Left cardiac atrium (tissue), 4 donors: ENCODE results near the gene STARD5. TPM values are rescaled to one million over a fixed set of nuclear protein-coding genes. Genes with fewer than 3 reads are reported as not detected.
"Not testable (repeated sequence)": the region's sequence is repeated elsewhere in the genome, so short reads cannot be mapped to it uniquely, and the experiment has no call there.

ENCODE experiments used
- ATAC-seq, 2 donors: fragments of 200-7000 bp; cut with Tn5 transposase; one replicate each; pipeline ENCODE4 v1.9.1; 2020; ENCODE audit warnings: mild to moderate bottlenecking in 2 of 2, moderate library complexity in 2 of 2
- DNase-seq: peaks from one replicate; pipeline ENCODE4 v3.0.0-alpha.2; 2020
- intact Hi-C, 2 donors: fragments of 100-400 bp; cut with DNase I; formaldehyde crosslinking; loops; one replicate each; pipeline versions ENCODE4 v1.14.1 to v1.15.1; 2022 to 2023
- long read RNA-seq: library from polyadenylated mRNA; unstranded; transcript quantifications from one replicate; pipeline ENCODE4 v2.0.0, GENCODE V29; 2021
- total RNA-seq, 2 donors: library from RNA; stranded (reverse); fragmentation: NEBNext Ultra II Directional; extraction: Animal tissue kit (Norgen Biotek cat#: 25700); gene quantifications; one replicate each; pipeline ENCODE4 v1.2.1, GENCODE V29; 2021
- donor health status: DM: no; HTN: yes; CAD: no.
- donor health status: DM: no; HTN: yes; CAD: no; lungs with severe emphysema.
- donor health status: DM: yes; HTN: yes; CAD: no.
- donor health status: Dilated cardiomyopathy.

Gene STARD5, protein sequence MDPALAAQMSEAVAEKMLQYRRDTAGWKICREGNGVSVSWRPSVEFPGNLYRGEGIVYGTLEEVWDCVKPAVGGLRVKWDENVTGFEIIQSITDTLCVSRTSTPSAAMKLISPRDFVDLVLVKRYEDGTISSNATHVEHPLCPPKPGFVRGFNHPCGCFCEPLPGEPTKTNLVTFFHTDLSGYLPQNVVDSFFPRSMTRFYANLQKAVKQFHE
- total RNA-seq, result 1 to 10 TPM; 2.0 to 5.7 TPM
- long read RNA-seq, partial matches to known transcripts, result 0 of 1 reads
- long read RNA-seq, other reads (novel, unspliced or antisense), result 0 of 1 reads

DNA sequence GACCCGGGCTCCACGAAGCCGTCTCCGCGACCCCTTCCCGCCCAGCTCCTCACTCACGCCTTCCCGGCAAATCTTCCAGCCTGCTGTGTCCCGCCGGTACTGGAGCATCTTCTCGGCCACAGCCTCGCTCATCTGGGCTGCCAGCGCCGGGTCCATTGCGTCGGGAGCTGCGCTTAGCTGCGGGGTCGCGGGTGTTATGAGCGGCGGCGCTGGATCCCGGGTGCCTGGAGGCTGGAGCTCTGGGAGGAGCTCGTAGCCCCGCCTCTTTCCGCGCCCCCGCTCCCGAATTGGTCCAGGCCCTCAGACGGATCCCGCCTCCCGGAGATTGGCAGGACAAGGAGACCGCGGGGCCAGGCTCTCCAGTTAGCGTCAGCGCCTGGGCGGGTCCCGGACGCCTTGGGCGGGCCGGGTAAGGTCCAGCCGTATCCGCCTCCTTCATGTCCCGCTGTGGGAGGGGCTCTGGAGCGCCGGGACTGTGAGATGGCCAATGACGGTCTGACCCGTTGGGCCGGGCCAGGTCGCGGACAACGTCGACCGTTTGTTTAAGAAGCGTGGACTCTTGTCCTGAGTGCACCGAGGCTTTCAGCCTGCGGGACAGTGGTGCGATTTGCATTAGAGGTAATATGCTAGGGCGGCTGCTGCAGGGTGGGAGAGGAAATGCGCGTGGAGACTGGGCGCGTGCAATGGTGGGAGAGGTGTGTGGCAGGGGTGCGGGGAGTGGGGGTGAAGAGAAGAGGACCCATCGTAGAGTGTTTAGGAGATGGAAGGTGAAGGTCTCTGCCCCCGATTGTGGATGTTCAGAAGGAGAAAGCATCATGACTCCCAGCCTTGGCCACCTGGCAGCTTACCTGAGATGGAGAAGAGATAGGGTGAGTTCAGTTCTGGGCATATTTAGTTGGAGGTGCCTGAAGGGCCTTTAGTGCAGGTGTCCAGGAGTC is at the start of gene STARD5:
TSS of gene STARD5 (minus strand) at position 198 of the 938 bp plus-strand sequence. CDS start at position 156, 42 bp downstream.
- ATAC-seq (peak; percentile 100), DNase-seq (peak; percentile 100)
- intact Hi-C loops, result no loop called here

DNA sequence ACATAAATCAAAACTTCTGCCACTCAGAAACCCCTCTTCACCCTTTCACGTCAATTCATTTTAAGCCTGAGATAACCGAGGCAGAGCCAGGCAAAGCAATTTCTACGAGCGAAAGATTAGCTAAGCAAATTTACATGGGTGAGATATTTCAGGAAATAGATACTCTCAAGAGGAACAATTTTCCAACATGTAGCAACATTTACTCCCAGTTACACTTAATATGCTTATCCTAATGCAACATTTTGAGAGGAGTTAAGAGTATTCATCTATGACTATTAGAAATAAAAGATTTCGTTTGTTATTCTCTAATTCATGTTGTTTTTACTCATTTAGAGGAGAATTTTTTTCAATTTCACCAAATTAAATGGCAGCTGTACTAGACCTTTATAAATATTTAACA is 49.2 kb upstream of the STARD5 start:
- intact Hi-C loops, result no loop called here

DNA sequence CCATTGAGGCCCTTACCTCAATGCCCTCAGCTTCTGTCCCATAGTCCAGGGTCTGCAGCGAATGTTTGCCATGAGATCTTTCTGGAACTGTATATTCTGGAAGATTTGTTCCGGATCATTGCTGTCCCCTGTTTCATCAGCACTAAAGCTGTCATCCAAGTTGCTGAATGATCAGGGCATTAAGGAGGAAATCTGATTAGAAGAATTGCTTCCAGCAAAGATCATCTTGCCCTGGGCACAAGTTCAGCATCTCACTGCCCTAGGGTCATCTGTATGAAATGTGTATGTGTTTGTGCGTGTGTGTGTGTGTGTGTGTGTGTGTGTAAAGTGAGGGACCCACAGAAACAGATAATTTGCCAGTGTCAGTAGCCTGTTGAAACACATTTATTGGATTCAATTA is 48.6 kb upstream of the STARD5 start:
- DNase-seq (no peak), ATAC-seq (no peak)
- intact Hi-C loops, result no loop called here

More for the DNA sequence above, 49.2 kb upstream of the STARD5 start:
- DNase-seq (no peak), ATAC-seq (no peak)

DNA sequence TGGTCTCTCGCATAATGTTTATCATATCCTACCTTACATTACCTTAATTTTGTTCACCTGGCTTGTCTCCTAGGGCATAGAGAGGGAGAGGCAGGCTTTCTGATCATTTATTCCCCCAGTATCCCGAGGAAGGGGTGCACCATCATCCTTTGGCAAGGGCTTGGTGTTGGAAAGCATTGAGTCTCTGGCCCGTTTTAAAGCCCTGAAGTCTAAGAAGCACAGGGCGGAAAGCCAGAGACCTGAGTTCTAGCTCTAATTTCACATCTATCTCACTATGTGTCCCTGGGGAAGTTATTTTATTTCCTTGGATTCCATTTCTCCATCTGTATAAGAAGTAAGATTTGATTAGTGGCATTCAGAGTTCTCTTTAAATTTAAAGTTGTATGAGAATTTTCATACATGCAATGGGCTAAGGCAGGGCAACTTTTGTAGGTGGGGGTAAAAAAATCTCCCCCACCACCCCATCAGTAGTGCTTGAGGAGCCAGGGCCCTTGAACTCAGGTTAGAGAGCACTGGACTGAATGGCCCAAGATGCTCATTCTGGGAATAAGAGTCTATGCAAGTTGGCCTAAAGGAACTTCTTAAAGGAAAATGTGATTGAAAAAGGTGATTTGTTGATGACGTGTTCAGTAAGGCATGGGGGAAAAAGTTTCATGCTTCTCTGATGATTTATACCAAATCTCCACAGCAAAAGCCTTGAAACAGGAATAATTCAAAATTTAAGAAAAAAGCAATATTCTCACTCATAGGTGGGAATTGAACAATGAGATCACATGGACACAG is 40.0 kb upstream of the STARD5 start:
- peak; percentile 34 to 37 for ATAC-seq
- intact Hi-C loops, result no loop called here
- DNase-seq, result no peak

DNA sequence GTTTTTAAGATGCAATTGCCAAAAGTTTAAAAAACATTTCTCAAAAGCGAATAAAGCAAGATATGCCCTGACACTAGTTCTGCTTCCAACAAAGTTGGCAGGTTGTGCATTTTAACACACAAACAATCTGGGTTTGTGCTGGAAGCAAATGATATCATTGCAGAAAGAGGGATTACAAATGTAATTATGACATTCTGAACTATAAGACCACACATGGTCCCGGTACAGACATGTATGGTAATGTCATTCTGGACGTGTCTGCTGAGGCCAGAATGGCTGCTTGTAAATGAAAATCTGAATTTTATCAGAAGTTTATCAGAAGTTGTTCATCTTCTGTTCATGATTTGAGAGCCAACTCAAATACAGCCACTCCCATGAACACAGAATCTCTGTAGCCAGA is 39.3 kb upstream of the STARD5 start:
- DNase-seq, result no peak
- intact Hi-C loops, result no loop called here
- ATAC-seq, result peak in 1 of 2 donors; percentile 48

DNA sequence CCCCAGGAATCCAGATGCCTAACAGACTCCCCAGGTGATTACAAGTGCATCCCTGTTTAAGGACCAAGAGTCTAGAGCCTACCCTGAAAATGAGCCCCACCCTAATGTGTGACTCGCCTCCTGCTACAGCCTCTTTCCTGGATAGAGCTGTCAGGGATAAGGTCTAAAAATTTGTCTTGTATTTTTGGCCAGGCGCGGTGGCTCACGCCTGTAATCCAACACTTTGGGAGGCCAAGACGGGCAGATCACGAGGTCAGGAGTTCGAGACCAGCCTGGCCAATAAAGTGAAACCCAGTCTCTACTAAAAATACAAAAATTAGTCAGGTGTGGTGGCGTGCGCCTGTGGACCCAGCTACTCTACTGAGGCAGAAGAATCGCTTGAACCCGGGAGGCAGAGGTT is 38.8 kb upstream of the STARD5 start:
- ATAC-seq (peak in 1 of 2 donors; percentile 19), DNase-seq (no peak)
- intact Hi-C loops, result no loop called here

DNA sequence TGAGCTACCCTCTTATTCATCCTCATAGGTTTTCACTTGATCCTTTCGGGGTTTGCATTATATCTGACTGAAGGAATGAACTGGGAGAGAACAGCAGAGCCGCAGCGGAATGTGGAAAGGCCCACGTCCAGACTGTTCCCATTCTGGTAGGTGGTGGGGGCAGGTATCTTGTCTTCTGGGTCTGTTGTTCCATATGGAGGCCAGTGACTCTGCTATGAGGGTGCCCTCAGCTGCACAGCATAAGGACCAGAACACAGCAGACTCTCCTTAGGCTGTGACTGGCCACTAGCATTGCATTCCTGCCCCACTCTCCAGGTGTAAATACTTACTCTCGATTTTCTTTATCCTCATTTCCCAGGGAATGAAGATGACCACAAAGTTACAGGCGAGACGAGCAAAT is 38.0 kb upstream of the STARD5 start:
- DNase-seq, result no peak
- ATAC-seq, result no peak
- intact Hi-C loops, result no loop called here

DNA sequence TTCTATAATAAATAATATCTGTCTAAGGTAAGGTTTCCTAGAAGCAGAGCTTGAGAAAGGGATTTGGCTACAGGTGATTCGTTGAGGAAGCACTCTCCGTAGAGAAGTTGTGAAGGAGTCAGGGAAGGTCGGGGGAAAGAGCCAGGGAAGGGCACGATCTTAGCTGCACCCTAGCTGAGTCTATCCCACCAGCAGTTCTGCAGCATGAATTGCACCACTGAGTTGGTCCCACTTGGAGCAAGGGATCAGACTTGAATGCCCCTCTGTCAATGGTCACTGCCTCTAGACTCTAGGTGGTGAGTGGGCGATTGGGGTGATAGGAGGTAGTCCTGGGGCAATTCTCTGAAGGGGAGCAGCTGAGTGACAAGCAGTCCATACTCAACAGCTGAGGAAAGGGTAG is 36.5 kb upstream of the STARD5 start:
- no peak for DNase-seq
- intact Hi-C loops, result no loop called here
- ATAC-seq, result no peak

DNA sequence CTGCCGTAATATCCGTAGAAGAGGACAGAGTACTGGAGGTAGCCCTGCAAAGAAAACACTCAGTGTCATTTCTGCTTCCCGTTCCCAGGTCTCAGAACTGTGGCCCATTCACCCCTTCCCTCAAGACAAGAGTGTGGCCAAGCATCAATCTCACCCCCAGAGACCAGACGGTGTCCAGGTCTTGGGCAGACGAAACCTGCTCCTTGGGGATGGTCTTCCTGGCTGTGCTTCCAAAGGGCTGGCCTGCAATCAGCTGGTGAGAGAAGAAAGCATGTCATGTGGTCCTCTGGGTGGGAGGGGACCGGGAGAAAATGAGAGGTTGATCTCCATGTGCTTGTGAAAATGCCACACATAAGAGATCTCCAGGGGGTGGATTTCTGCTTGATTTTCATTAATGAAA is 34.3 kb upstream of the STARD5 start:
- DNase-seq, result no peak
- intact Hi-C loops, result no loop called here
- ATAC-seq, result no peak

DNA sequence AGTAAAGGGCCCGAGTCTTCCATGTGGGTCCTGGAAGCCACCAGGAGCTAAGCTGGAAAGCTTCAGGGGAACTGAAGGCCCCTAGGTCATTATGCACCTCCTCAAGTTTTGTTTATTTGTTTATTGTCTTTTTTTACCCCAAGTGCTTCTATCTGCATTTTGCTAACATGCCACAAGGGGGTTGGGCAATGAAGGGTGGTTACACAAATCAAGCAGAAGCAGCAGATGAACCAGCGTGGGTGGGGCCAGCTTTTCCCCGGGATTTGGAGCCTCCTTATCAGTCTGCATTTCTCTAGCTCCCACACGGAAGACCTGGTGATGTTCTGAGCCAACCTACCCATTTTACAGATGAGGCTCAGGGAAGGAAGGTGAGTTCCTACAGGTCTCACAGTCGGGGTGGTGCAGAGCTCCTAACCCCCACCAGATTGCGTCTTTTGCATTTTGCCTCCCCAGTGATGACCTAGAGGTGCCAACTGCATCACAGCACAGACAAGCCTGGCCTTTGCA is 33.3 kb upstream of the STARD5 start:
- no peak for ATAC-seq
- intact Hi-C loops, result no loop called here
- DNase-seq, result no peak

DNA sequence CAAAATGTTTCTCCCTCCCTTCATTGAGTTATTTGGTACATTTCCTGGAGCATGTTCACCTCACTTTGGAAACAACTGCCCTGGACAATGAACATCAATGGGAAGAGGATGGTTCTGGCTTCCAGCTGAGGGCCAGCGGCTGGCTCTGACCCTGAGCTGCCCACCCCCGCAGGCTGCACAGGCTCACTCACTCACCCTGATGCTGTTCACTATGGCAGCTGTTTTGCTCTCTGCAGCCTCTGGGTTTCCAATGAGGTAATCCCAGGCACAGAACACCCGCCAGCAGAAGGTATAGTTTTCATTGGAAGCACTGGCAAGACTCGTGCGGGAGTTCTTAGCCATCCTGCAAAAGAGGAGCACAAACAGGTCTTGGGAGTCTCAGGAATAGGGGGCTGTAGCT is 32.3 kb upstream of the STARD5 start:
- intact Hi-C loops, result no loop called here
- ATAC-seq (no peak), DNase-seq (no peak)

DNA sequence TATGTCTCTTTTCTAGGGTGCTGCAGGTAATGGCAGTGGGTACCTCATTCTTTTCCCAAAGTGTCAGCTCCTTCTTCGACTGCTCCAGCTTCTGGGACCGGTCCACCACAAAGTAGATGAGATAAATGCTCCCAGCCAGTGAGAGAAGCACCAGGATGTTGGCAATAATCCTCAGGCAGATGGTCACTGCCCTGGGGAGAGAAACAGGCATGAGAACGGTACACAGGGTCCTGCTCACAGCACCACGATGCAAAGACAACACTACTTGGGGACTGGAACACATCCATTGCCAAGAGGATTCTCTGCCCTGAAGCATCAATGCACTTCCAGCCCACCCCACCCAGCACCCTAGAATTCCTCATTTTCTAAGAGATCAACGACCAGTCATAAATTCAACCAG is 27.7 kb upstream of the STARD5 start:
- intact Hi-C loops, result no loop called here
- ATAC-seq, result no peak
- DNase-seq, result no peak

DNA sequence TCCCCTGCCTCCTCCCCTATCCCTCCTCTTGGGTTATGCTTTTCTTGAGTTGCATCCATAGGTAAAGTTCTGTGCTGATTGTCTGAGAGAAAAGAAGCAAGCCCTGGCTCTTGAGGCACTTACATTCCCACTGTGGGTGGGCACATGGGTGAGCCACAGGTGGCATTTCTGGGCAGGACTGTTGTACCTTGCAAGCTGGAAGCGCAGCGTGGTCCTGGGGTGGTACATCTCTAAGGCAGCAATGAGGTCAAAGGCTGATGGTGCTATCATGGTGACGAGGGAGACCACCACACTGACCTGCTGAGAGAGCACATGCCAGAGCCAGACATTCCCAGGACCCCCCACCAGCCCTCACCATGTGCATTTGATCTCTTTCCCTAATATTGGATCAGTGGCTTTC is 25.3 kb upstream of the STARD5 start:
- intact Hi-C loops, result no loop called here
- ATAC-seq, result no peak

DNA sequence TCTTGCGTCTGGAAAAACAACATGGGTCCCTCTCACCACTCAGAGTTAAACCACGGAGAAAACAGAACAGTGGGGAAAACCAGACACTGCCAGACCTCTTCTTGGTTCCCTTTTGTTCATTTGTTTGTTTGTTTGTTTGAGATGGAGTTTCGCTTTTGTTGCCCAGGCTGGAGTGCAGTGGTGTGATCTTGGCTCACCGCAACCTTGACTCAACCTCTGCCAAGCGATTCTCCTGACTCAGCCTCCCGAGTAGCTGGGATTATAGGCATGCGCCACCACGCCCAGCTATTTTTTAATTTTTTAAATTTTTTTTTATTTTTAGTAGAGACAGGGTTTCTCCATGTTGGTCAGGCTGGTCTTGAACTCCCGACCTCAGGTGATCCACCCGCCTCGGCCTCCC is 24.8 kb upstream of the STARD5 start:
- DNase-seq, ATAC-seq, intact Hi-C loops: not testable (repeated sequence)

More for the DNA sequence above, 25.3 kb upstream of the STARD5 start:
- no peak for DNase-seq

DNA sequence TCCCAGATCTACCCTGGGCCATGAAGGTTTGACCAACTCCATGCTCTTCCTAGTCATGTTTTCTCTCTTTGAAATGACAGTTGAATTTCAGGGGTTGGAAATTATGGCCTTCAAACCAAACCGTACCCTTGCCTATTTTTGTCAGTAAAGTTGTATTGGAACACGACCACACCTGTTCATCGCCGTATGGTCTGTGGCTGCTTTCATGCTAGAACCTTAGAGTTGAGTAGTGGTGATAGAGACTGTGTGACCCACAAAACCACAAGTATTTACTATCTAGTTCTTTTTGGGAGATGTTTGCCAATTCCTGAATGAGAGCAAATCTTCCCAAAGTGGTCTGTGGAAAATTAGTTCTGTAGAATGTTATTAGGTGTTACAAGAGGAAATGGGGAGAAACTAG is 24.0 kb upstream of the STARD5 start:
- DNase-seq (no peak), ATAC-seq (no peak)
- intact Hi-C loops, result no loop called here

DNA sequence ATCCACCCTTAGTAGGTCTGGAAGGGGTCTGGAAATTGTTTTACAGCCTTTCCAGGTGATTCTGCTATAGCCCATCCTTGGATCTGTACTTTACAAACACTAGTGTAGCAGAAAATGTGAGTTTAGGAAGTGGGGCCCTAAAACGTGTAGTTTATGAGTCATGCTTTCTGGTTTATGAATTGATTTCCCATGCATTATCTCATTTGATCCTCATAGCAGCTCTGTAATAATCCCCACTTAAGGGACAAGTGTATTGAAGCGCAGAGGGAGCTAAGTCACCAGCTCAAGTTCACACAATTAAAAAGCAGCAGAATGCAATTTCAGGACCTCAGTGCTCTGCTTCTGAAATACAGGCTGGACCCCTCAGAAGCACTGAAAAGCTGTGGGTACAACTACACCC is 22.7 kb upstream of the STARD5 start:
- intact Hi-C loops, result no loop called here
- ATAC-seq (no peak), DNase-seq (no peak)

DNA sequence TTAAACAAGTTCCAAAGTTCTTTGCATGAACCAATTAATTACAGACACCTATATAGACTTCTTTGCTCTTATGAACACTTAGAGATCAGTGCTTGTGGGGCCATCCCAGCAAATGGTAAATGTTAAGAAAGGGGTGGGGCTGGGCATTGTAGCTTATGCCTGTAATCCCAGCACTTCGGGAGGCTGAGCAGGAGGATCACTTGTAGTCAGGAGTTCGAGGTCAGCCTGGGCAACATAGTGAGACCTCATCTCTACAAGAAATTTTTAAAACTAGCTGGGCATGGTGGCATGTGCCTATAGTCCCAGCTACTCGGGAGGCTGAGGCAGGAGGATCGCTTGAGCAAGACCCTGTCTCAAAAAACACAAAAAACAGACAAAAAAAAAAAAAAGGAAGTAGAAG is 19.4 kb upstream of the STARD5 start:
- DNase-seq, result no peak

DNA sequence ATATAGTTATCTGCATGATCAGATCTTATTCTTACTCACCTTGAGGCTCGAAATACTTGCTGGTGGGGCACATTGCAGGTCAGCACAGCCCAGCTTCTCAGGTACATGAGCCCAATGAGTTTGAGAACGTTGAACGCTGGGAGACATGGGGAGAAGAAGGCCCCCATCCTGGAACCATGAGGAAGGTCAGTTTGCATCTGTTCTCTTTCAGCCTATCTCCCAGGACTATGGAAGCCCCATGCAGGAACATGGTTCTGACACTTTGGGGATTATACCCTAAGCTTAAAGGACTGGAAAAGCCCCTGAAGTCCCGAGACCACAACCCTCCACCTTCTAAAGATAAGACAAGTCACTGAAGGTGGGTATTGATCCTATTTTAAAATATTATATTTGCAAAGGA is 17.4 kb upstream of the STARD5 start:
- DNase-seq (no peak), ATAC-seq (no peak)
- intact Hi-C loops, result no loop called here

More for the DNA sequence above, 19.4 kb upstream of the STARD5 start:
- ATAC-seq, result no peak
- intact Hi-C loops, result no loop called here

DNA sequence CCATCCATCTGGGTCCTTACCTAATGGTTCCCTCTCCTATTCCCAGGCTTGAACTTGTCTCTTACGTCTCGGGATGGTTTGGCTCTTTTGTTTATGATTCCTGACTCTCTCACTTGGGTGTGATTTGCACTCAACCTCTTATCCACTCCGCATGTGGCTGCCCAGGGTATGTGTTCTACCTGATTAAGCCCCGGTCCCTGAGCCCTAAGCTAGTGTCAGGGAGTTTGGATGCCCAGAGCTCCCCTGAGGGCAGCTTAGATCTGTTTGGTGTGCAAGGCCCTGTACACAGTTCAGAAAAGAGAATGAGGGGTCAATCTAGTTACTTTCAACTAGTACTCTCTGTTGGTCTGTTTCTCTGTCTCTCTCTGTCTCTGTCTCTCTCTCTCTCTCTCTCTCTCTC is 15.9 kb upstream of the STARD5 start:
- DNase-seq (no peak), ATAC-seq (no peak)
- intact Hi-C loops, result loop anchor here in 1 of 2 donors (10.0 kb wide), 1 partner anchor 55 kb away; no protein-coding TSS in a partner anchor
